Measurements from ENCODE around the gene TCEAL7. TPM values are rescaled to one million over a fixed set of nuclear protein-coding genes. Genes with fewer than 3 reads are reported as not detected.

The TCEAL7 gene
- total and polyA plus RNA-seq, 2 of the 13 experiments (the other 11 are each of a cell fraction or from before 2014, with no cell fraction given): not detected

- TF ChIP-seq ZNF136 (CRISPR knock-in tag; IDR thresholded peaks at IDR 0.05; ENCODE audit: low read depth): no peak
- TF ChIP-seq MTF1 (CRISPR knock-in tag; IDR thresholded peaks at IDR 0.05): peak; percentile 50; the same call in 1 of the 2 replicates
- peak; percentile 38; the same call in 1 of the 2 replicates for TF ChIP-seq ZBTB7B (CRISPR knock-in tag; IDR thresholded peaks at IDR 0.05)
- no peak for TF ChIP-seq GLI4 (CRISPR knock-in tag; IDR thresholded peaks at IDR 0.05; ENCODE audit: borderline replicate concordance)
- TF ChIP-seq KLF9 (CRISPR knock-in tag; IDR thresholded peaks at IDR 0.05; ENCODE audit: low read depth): no peak
- TF ChIP-seq TFDP1 (CRISPR knock-in tag; IDR thresholded peaks at IDR 0.05; ENCODE audit: borderline replicate concordance): peak; percentile 33; the same call in 1 of the 2 replicates
- peak; percentile 60 for TF ChIP-seq POLR2G (IDR thresholded peaks at IDR 0.05; ENCODE audit: low read depth, low read length)
- no peak for TF ChIP-seq NRL (CRISPR knock-in tag; IDR thresholded peaks at IDR 0.05; ENCODE audit: borderline replicate concordance)
- peak; percentile 21; the same call in 1 of the 2 replicates for TF ChIP-seq TAF1 (CRISPR knock-in tag; IDR thresholded peaks at IDR 0.05)
- TF ChIP-seq SOX5 (CRISPR knock-in tag; IDR thresholded peaks at IDR 0.05; ENCODE audit: borderline replicate concordance): no peak
- peak; percentile 36 for TF ChIP-seq SAP130 (CRISPR knock-in tag; IDR thresholded peaks at IDR 0.05; ENCODE audit: low read depth)
- peak; percentile 65 for TF ChIP-seq CREM (IDR thresholded peaks at IDR 0.05)
- TF ChIP-seq CREM (CRISPR knock-in tag; IDR thresholded peaks at IDR 0.05): no peak
- no peak for TF ChIP-seq KDM3A (CRISPR knock-in tag; IDR thresholded peaks at IDR 0.05; ENCODE audit: low read depth)
- TF ChIP-seq ZNF687 (CRISPR knock-in tag; IDR thresholded peaks at IDR 0.05): peak; percentile 32; the same call in 1 of the 2 replicates
These were observed 26.2 kb downstream of the TCEAL7 start, which contains the start of gene TCEAL9 (continued) for GRCh38 chrX:103356130-103356798.

Measured in HepG2 (cell line).